T-cell (primary cell): ENCODE results near the gene CD80. TPM values are rescaled to one million over a fixed set of nuclear protein-coding genes. Genes with fewer than 3 reads are reported as not detected.
A peak's percentile ranks its signal among the peaks of the same experiment; 100 is the strongest.

Experiments
- ATAC-seq, 4 experiments: fragments of 200-7000 bp in 3 of 4; fragments of 150-1000 bp in 1 of 4; cut with Tn5 transposase; replicated peaks in 1 of 4; 1 replicate in 3 of 4; 2 replicates in 1 of 4; pipeline ENCODE4 v1.10.0; 2021; ENCODE audit warnings: moderate library complexity in 3 of 4, mild to moderate bottlenecking in 2 of 4, moderate number of reproducible peaks in 1 of 4
- CTCF ChIA-PET, 2 donors: fragments of 300-600 bp; sonication (Branson Sonifier 250); formaldehyde crosslinking; loops; one replicate each; lab custom pipeline; 2022; ENCODE audit warnings: antibody characterized with exemption in 2 of 2; lab: Charles Lee
- POLR2A ChIA-PET, 2 donors: fragments of 300-600 bp; sonication (Branson Sonifier 250); formaldehyde crosslinking; loops; one replicate each; lab custom pipeline; 2022; ENCODE audit warnings: antibody characterized with exemption in 2 of 2; lab: Charles Lee
- DNase-seq, 35 experiments: peaks; one replicate each; pipeline versions ENCODE4 v3.0.0 to v3.0.0-alpha.2; 2013 to 2023
- H3K27ac ChIP-seq: one replicate; pipeline ENCODE4 v1.5.1; 2013; ENCODE audit warnings: low read length
- H3K27me3 ChIP-seq, 2 experiments: replicated peaks in 1 of 2; 1 replicate in 1 of 2; 2 replicates in 1 of 2; pipeline versions ENCODE4 v1.6.1 to v1.7.0; 2013; ENCODE audit warnings: low read length in 1 of 2, mixed read lengths in 1 of 2; ENCODE audit not compliant: control insufficient read depth in 2 of 2, insufficient read depth in 2 of 2; ENCODE audit errors: extremely low read depth in 1 of 2
- H3K36me3 ChIP-seq, 2 donors: 1 replicate in 1 of 2; 2 replicates in 1 of 2; pipeline versions ENCODE4 v1.6.1 to v1.7.0; 2013; ENCODE audit warnings: low read length in 1 of 2; ENCODE audit not compliant: control insufficient read depth in 2 of 2, insufficient read depth in 1 of 2; ENCODE audit errors: extremely low read depth in 1 of 2
- H3K4me1 ChIP-seq, 2 experiments: 1 replicate in 1 of 2; 2 replicates in 1 of 2; pipeline versions ENCODE4 v1.6.1 to v1.7.0; 2013; ENCODE audit warnings: low read length in 2 of 2, mixed read lengths in 1 of 2; ENCODE audit not compliant: insufficient read depth in 2 of 2, control insufficient read depth in 1 of 2; ENCODE audit errors: extremely low read depth in 1 of 2
- H3K4me3 ChIP-seq, 2 donors: 1 replicate in 1 of 2; 2 replicates in 1 of 2; pipeline versions ENCODE4 v1.5.1 to v1.7.0; 2013; ENCODE audit warnings: mild to moderate bottlenecking in 2 of 2, low read length in 1 of 2, moderate library complexity in 1 of 2; ENCODE audit not compliant: control insufficient read depth in 1 of 2; ENCODE audit errors: extremely low read depth in 1 of 2
- H3K9me3 ChIP-seq: 2 replicates; pipeline ENCODE4 v1.7.0; 2013
- H3K27ac Mint-ChIP-seq, 2 donors: one replicate each; pipeline ENCODE4 v1.8.0; 2020 to 2021; ENCODE audit warnings: mild to moderate bottlenecking in 2 of 2, mixed read lengths in 2 of 2
- H3K27me3 Mint-ChIP-seq, 2 donors: one replicate each; pipeline ENCODE4 v1.8.0; 2021 to 2022; ENCODE audit warnings: mixed read lengths in 2 of 2
- H3K36me3 Mint-ChIP-seq: one replicate; pipeline ENCODE4 v1.8.0; 2021; ENCODE audit warnings: mixed read lengths
- H3K4me1 Mint-ChIP-seq, 3 donors: one replicate each; pipeline ENCODE4 v1.8.0; 2020 to 2022; ENCODE audit warnings: mixed read lengths in 3 of 3, mild to moderate bottlenecking in 1 of 3
- H3K4me3 Mint-ChIP-seq, 3 donors: one replicate each; pipeline ENCODE4 v1.8.0; 2020 to 2022; ENCODE audit warnings: mild to moderate bottlenecking in 3 of 3, mixed read lengths in 3 of 3, moderate library complexity in 3 of 3
- H3K9me3 Mint-ChIP-seq, 3 donors: one replicate each; pipeline ENCODE4 v1.8.0; 2020 to 2022; ENCODE audit warnings: mixed read lengths in 3 of 3
- whole genome bisulfite sequencing: methylation state at CpG from one replicate; pipeline ENCODE4 v1.1.5; 2013; ENCODE audit warnings: missing lambda C conversion rate; ENCODE audit not compliant: insufficient coverage; 5-methylcytosine and 5-hydroxymethylcytosine counted together
- total RNA-seq, 35 experiments: library from RNA in 6 of 35; stranded (reverse) in 6 of 35; fragments of 120-200 nt in 1 of 35; gene quantifications; one replicate each; pipeline versions ENCODE4 v1.2.1 to v1.2.4 and lab custom pipeline; 2013 to 2026

The CD80 gene
- total RNA-seq, 5 donors from 2014 or later (not counting 1 experiment from before 2014, with no cell fraction given), result 1.3 to 3.5 (median 2.0) TPM

GRCh38 chr3:119494597-119494996 is 64.8 kb downstream of the CD80 start:
- DNase-seq (no peak), ATAC-seq (no peak)
- Histone ChIP-seq H3K9me3 (no peaks in the 10 kb centered on the region), H3K27me3 (no peaks in the 10 kb centered on the region), H3K27ac (no peak overlapping the region), H3K4me3 (no peak overlapping the region), H3K4me1 (peaks cover 4 to 15% of the 10 kb centered on the region in 2 experiments), H3K36me3 (peaks cover 0 to 12% of the 10 kb centered on the region in 2 donors)
- H3K4me3 Mint-ChIP-seq, result no peak overlapping the region
- peaks cover 25% of the 10 kb centered on the region for H3K36me3 Mint-ChIP-seq
- WGBS, result no CpG with 5 or more reads among the region's 2 CpGs
- no peaks in the 10 kb centered on the region for H3K27me3 Mint-ChIP-seq
- ChIA-PET CTCF (interaction anchor here in 1 of 2 donors (0.7 to 0.8 kb wide), 2 partner anchors 27 to 177 kb away, joined by 3 read pairs; no protein-coding TSS in a partner anchor), POLR2A (no interaction called here)
- H3K9me3 Mint-ChIP-seq, result no peaks in the 10 kb centered on the region
- H3K4me1 Mint-ChIP-seq, result peaks cover 12 to 22% (median 15%) of the 10 kb centered on the region in 3 donors
- H3K27ac Mint-ChIP-seq, result no peak overlapping the region

GRCh38 chr3:119492810-119493209 is 66.6 kb downstream of the CD80 start:
- no peaks in the 10 kb centered on the region for H3K27me3 ChIP-seq
- Mint-ChIP-seq H3K4me3 (no peak overlapping the region), H3K27ac (no peak overlapping the region), H3K4me1 (peaks cover under 1 to 12% (median 8%) of the 10 kb centered on the region in 3 donors), H3K9me3 (no peaks in the 10 kb centered on the region), H3K27me3 (no peaks in the 10 kb centered on the region), H3K36me3 (peaks cover 30% of the 10 kb centered on the region)
- ATAC-seq, result no peak
- H3K4me3 ChIP-seq, result no peak overlapping the region
- WGBS, result no CpG with 5 or more reads among the region's 3 CpGs
- ChIA-PET CTCF (no interaction called here), POLR2A (no interaction called here)
- no peaks in the 10 kb centered on the region for H3K9me3 ChIP-seq
- no peak for DNase-seq
- H3K27ac ChIP-seq, result no peak overlapping the region
- peaks cover 0 to 25% of the 10 kb centered on the region in 2 donors for H3K36me3 ChIP-seq
- H3K4me1 ChIP-seq, result peaks cover 2 to 3% of the 10 kb centered on the region in 2 experiments

- POLR2A ChIA-PET, result no interaction called here
These were observed 67.3 kb downstream of the CD80 start for GRCh38 chr3:119492128-119492527.

GRCh38 chr3:119490153-119490552 is 69.3 kb downstream of the CD80 start:
- Histone ChIP-seq H3K4me3 (no peak overlapping the region), H3K4me1 (no peaks in the 10 kb centered on the region), H3K27me3 (no peaks in the 10 kb centered on the region), H3K36me3 (peaks cover 5 to 47% of the 10 kb centered on the region in 2 donors), H3K27ac (no peak overlapping the region), H3K9me3 (no peaks in the 10 kb centered on the region)
- Mint-ChIP-seq H3K27ac (peak overlapping the region; percentile 28 to 44), H3K36me3 (peaks cover 45% of the 10 kb centered on the region), H3K4me3 (no peak overlapping the region), H3K4me1 (peaks cover 0 to 6% (median 0%) of the 10 kb centered on the region in 3 donors), H3K27me3 (no peaks in the 10 kb centered on the region), H3K9me3 (no peaks in the 10 kb centered on the region)
- CTCF ChIA-PET, result no interaction called here
- DNase-seq, result no peak
- ATAC-seq, result no peak
- POLR2A ChIA-PET, result no interaction called here
- WGBS, result no CpG with 5 or more reads among the region's 2 CpGs

More at GRCh38 chr3:119492128-119492527, 67.3 kb downstream of the CD80 start:
- DNase-seq (no peak), ATAC-seq (no peak)
- Histone ChIP-seq H3K27ac (no peak overlapping the region), H3K4me1 (no peaks in the 10 kb centered on the region), H3K36me3 (peaks cover 0 to 28% of the 10 kb centered on the region in 2 donors), H3K4me3 (no peak overlapping the region), H3K27me3 (no peaks in the 10 kb centered on the region), H3K9me3 (no peaks in the 10 kb centered on the region)
- no peak overlapping the region for H3K27ac Mint-ChIP-seq
- 100% methylated on average over 1 of the region's 2 CpGs for WGBS
- CTCF ChIA-PET, result no interaction called here
- H3K36me3 Mint-ChIP-seq, result peaks cover 30% of the 10 kb centered on the region
- H3K4me1 Mint-ChIP-seq, result peaks cover 0 to 7% (median 2%) of the 10 kb centered on the region in 3 donors
- no peak overlapping the region for H3K4me3 Mint-ChIP-seq
- no peaks in the 10 kb centered on the region for H3K9me3 Mint-ChIP-seq
- H3K27me3 Mint-ChIP-seq, result no peaks in the 10 kb centered on the region

- no peak overlapping the region for H3K27ac Mint-ChIP-seq
These were observed 73.9 kb downstream of the CD80 start for GRCh38 chr3:119485563-119485962.

GRCh38 chr3:119483101-119483500 is 76.3 kb downstream of the CD80 start:
- Mint-ChIP-seq H3K27me3 (no peaks in the 10 kb centered on the region), H3K36me3 (peaks cover 50% of the 10 kb centered on the region), H3K9me3 (no peaks in the 10 kb centered on the region), H3K27ac (no peak overlapping the region), H3K4me3 (no peak overlapping the region), H3K4me1 (no peaks in the 10 kb centered on the region)
- no CpG with 5 or more reads among the region's 1 CpG for WGBS
- H3K36me3 ChIP-seq, result peaks cover 11 to 59% of the 10 kb centered on the region in 2 donors
- no peak for DNase-seq
- no peaks in the 10 kb centered on the region for H3K4me1 ChIP-seq
- no peaks in the 10 kb centered on the region for H3K9me3 ChIP-seq
- ChIA-PET CTCF (no interaction called here), POLR2A (interaction anchor here in 1 of 2 donors (0.8 kb wide), 1 partner anchor 16 kb away, joined by 3 read pairs; no protein-coding TSS in a partner anchor)
- H3K4me3 ChIP-seq, result no peak overlapping the region
- ATAC-seq, result no peak
- H3K27me3 ChIP-seq, result no peaks in the 10 kb centered on the region
- no peak overlapping the region for H3K27ac ChIP-seq

More at GRCh38 chr3:119485563-119485962, 73.9 kb downstream of the CD80 start:
- H3K27me3 ChIP-seq, result no peaks in the 10 kb centered on the region
- no peak overlapping the region for H3K4me3 Mint-ChIP-seq
- no peaks in the 10 kb centered on the region for H3K4me1 ChIP-seq
- peaks cover 51% of the 10 kb centered on the region for H3K36me3 Mint-ChIP-seq
- DNase-seq (no peak), ATAC-seq (no peak)
- H3K36me3 ChIP-seq, result peaks cover 5 to 62% of the 10 kb centered on the region in 2 donors
- H3K9me3 ChIP-seq, result no peaks in the 10 kb centered on the region
- 100% methylated on average over 1 of the region's 2 CpGs for WGBS
- no peaks in the 10 kb centered on the region for H3K9me3 Mint-ChIP-seq
- no peaks in the 10 kb centered on the region for H3K27me3 Mint-ChIP-seq
- CTCF ChIA-PET, result no interaction called here
- no peak overlapping the region for H3K27ac ChIP-seq
- H3K4me3 ChIP-seq, result no peak overlapping the region
- POLR2A ChIA-PET, result no interaction called here
- peaks cover 0 to 5% (median 0%) of the 10 kb centered on the region in 3 donors for H3K4me1 Mint-ChIP-seq
